ENCODE measurements around the gene CATSPERE.

Gene CATSPERE

GRCh38 chr1:244450597-244451538, 10.2 kb upstream of the CATSPERE start:
- Histone ChIP-seq H3K27me3 (ENCODE audit: insufficient read depth, low read length, poor library complexity) (no peaks in the 10 kb centered on the region), H4K8ac (ENCODE audit: low read depth, low read length) (no peak overlapping the region), H3K27ac (ENCODE audit: low read depth, low read length) (peak overlapping the region; percentile 97), H2BK5ac (ENCODE audit: low read length) (peak overlapping the region; percentile 75), H3K79me1 (ENCODE audit: low read length) (peaks cover 2% of the 10 kb centered on the region), H3K56ac (ENCODE audit: low read length) (peak overlapping the region; percentile 96), H4K5ac (ENCODE audit: low read length) (no peak overlapping the region), H2BK120ac (ENCODE audit: low read depth, low read length) (no peak overlapping the region), H3K23ac (ENCODE audit: low read length) (no peak overlapping the region), H2BK15ac (replicated peaks; ENCODE audit: low read depth) (no peak overlapping the region), H3K4ac (ENCODE audit: low read depth, low read length) (peak overlapping the region; percentile 82), H2AK5ac (ENCODE audit: low read length) (no peak overlapping the region), H3K18ac (ENCODE audit: low read length) (peak overlapping the region; percentile 92), H3K36me3 (ENCODE audit: control insufficient read depth, insufficient read depth, low read length) (no peaks in the 10 kb centered on the region), H3K9ac (ENCODE audit: low read length) (peak overlapping the region; percentile 94), H3K4me3 (ENCODE audit: low read length) (peak overlapping the region; percentile 89), H3K4me1 (ENCODE audit: control insufficient read depth, low read depth, low read length) (no peaks in the 10 kb centered on the region), H3K79me2 (ENCODE audit: control insufficient read depth, insufficient read depth, low read length) (peaks cover 35% of the 10 kb centered on the region), H3K4me2 (ENCODE audit: low read length) (peak overlapping the region; percentile 85)
- DNase-seq = peak; percentile 40
- no CpG with 5 or more reads among the region's 41 CpGs for WGBS (ENCODE audit: extremely low coverage, insufficient coverage, low lambda C conversion rate)

GRCh38 chr1:244451539-244451950, 9.5 kb upstream of the CATSPERE start, which contains the start of gene ADSS2:
Gene ADSS2 (minus strand): TSS chr1:244451909. CDS start chr1:244451817, 92 bp downstream.
- H3K79me2 ChIP-seq (ENCODE audit: control insufficient read depth, insufficient read depth, low read length) = peaks cover 32% of the 10 kb centered on the region
- H2AK5ac ChIP-seq (ENCODE audit: low read length) = no peak within 1 kb of the TSS
- peak within 1 kb of the TSS; percentile 82 for H3K4ac ChIP-seq (ENCODE audit: low read depth, low read length)
- no peak within 1 kb of the TSS for H4K5ac ChIP-seq (ENCODE audit: low read length)
- peak within 1 kb of the TSS; percentile 75 for H2BK5ac ChIP-seq (ENCODE audit: low read length)
- H3K79me1 ChIP-seq (ENCODE audit: low read length) = peaks cover 2% of the 10 kb centered on the region
- H3K56ac ChIP-seq (ENCODE audit: low read length) = peak within 1 kb of the TSS; percentile 96
- no peaks in the 10 kb centered on the region for H3K4me1 ChIP-seq (ENCODE audit: control insufficient read depth, low read depth, low read length)
- no peaks in the 10 kb centered on the region for H3K27me3 ChIP-seq (ENCODE audit: insufficient read depth, low read length, poor library complexity)
- peak within 1 kb of the TSS; percentile 89 for H3K4me3 ChIP-seq (ENCODE audit: low read length)
- no peak within 1 kb of the TSS for H2BK15ac ChIP-seq (replicated peaks; ENCODE audit: low read depth)
- peak within 1 kb of the TSS; percentile 92 for H3K18ac ChIP-seq (ENCODE audit: low read length)
- peak within 1 kb of the TSS; percentile 90 for H3K23ac ChIP-seq (ENCODE audit: low read length)
- no CpG with 5 or more reads among the region's 45 CpGs for WGBS (ENCODE audit: extremely low coverage, insufficient coverage, low lambda C conversion rate)
- DNase-seq = no peak
- no peaks in the 10 kb centered on the region for H3K36me3 ChIP-seq (ENCODE audit: control insufficient read depth, insufficient read depth, low read length)
- no peak within 1 kb of the TSS for H4K8ac ChIP-seq (ENCODE audit: low read depth, low read length)
- H3K4me2 ChIP-seq (ENCODE audit: low read length) = peak within 1 kb of the TSS; percentile 85
- peak within 1 kb of the TSS; percentile 97 for H3K27ac ChIP-seq (ENCODE audit: low read depth, low read length)
- peak within 1 kb of the TSS; percentile 94 for H3K9ac ChIP-seq (ENCODE audit: low read length)
- H2BK120ac ChIP-seq (ENCODE audit: low read depth, low read length) = no peak within 1 kb of the TSS

- H2BK15ac ChIP-seq (replicated peaks; ENCODE audit: low read depth) = no peak overlapping the region
- peak; percentile 100 for DNase-seq
- H3K4ac ChIP-seq (ENCODE audit: low read depth, low read length) = no peak overlapping the region
- H3K4me3 ChIP-seq (ENCODE audit: low read length) = no peak overlapping the region
- H2BK5ac ChIP-seq (ENCODE audit: low read length) = no peak overlapping the region
- peak overlapping the region; percentile 7 for H3K4me2 ChIP-seq (ENCODE audit: low read length)
- H3K79me1 ChIP-seq (ENCODE audit: low read length) = peaks cover 2% of the 10 kb centered on the region
- no peak overlapping the region for H3K18ac ChIP-seq (ENCODE audit: low read length)
- H2BK120ac ChIP-seq (ENCODE audit: low read depth, low read length) = no peak overlapping the region
- H3K79me2 ChIP-seq (ENCODE audit: control insufficient read depth, insufficient read depth, low read length) = peaks cover 29% of the 10 kb centered on the region
- H2AK5ac ChIP-seq (ENCODE audit: low read length) = no peak overlapping the region
- H3K27ac ChIP-seq (ENCODE audit: low read depth, low read length) = no peak overlapping the region
- no peak overlapping the region for H4K8ac ChIP-seq (ENCODE audit: low read depth, low read length)
- no peak overlapping the region for H3K23ac ChIP-seq (ENCODE audit: low read length)
- peak overlapping the region; percentile 36 for H3K9ac ChIP-seq (ENCODE audit: low read length)
- no CpG with 5 or more reads among the region's 47 CpGs for WGBS (ENCODE audit: extremely low coverage, insufficient coverage, low lambda C conversion rate)
- H3K27me3 ChIP-seq (ENCODE audit: insufficient read depth, low read length, poor library complexity) = no peaks in the 10 kb centered on the region
- H3K4me1 ChIP-seq (ENCODE audit: control insufficient read depth, low read depth, low read length) = no peaks in the 10 kb centered on the region
- H3K36me3 ChIP-seq (ENCODE audit: control insufficient read depth, insufficient read depth, low read length) = no peaks in the 10 kb centered on the region
- H4K5ac ChIP-seq (ENCODE audit: low read length) = no peak overlapping the region
- H3K56ac ChIP-seq (ENCODE audit: low read length) = no peak overlapping the region
Measured at GRCh38 chr1:244451951-244452795, 8.9 kb upstream of the CATSPERE start.

GRCh38 chr1:244454412-244454811, 6.7 kb upstream of the CATSPERE start:
- H3K79me1 ChIP-seq (ENCODE audit: low read length) = peaks cover 2% of the 10 kb centered on the region
- H3K36me3 ChIP-seq (ENCODE audit: control insufficient read depth, insufficient read depth, low read length) = no peaks in the 10 kb centered on the region
- no peak overlapping the region for H3K4me2 ChIP-seq (ENCODE audit: low read length)
- peak overlapping the region; percentile 30 for H3K18ac ChIP-seq (ENCODE audit: low read length)
- peak overlapping the region; percentile 82 for H4K5ac ChIP-seq (ENCODE audit: low read length)
- WGBS (ENCODE audit: extremely low coverage, insufficient coverage, low lambda C conversion rate) = no CpG with 5 or more reads among the region's 6 CpGs
- no peak overlapping the region for H2BK5ac ChIP-seq (ENCODE audit: low read length)
- no peak overlapping the region for H4K8ac ChIP-seq (ENCODE audit: low read depth, low read length)
- peak overlapping the region; percentile 54 for H2BK120ac ChIP-seq (ENCODE audit: low read depth, low read length)
- H3K27me3 ChIP-seq (ENCODE audit: insufficient read depth, low read length, poor library complexity) = no peaks in the 10 kb centered on the region
- peak overlapping the region; percentile 27 for H3K9ac ChIP-seq (ENCODE audit: low read length)
- H3K27ac ChIP-seq (ENCODE audit: low read depth, low read length) = no peak overlapping the region
- no peak for DNase-seq
- peaks cover 18% of the 10 kb centered on the region for H3K79me2 ChIP-seq (ENCODE audit: control insufficient read depth, insufficient read depth, low read length)
- H3K56ac ChIP-seq (ENCODE audit: low read length) = peak overlapping the region; percentile 37
- no peak overlapping the region for H3K23ac ChIP-seq (ENCODE audit: low read length)
- H3K4me1 ChIP-seq (ENCODE audit: control insufficient read depth, low read depth, low read length) = no peaks in the 10 kb centered on the region
- no peak overlapping the region for H3K4ac ChIP-seq (ENCODE audit: low read depth, low read length)
- H2AK5ac ChIP-seq (ENCODE audit: low read length) = no peak overlapping the region
- no peak overlapping the region for H3K4me3 ChIP-seq (ENCODE audit: low read length)
- H2BK15ac ChIP-seq (replicated peaks; ENCODE audit: low read depth) = no peak overlapping the region

GRCh38 chr1:244456586-244456985, 4.5 kb upstream of the CATSPERE start:
- Histone ChIP-seq H3K79me2 (ENCODE audit: control insufficient read depth, insufficient read depth, low read length) (no peaks in the 10 kb centered on the region), H2BK5ac (ENCODE audit: low read length) (no peak overlapping the region), H4K8ac (ENCODE audit: low read depth, low read length) (no peak overlapping the region), H3K4me3 (ENCODE audit: low read length) (no peak overlapping the region), H3K9ac (ENCODE audit: low read length) (no peak overlapping the region), H3K4me1 (ENCODE audit: control insufficient read depth, low read depth, low read length) (no peaks in the 10 kb centered on the region), H3K18ac (ENCODE audit: low read length) (no peak overlapping the region), H3K4me2 (ENCODE audit: low read length) (no peak overlapping the region), H2BK15ac (replicated peaks; ENCODE audit: low read depth) (no peak overlapping the region), H3K27ac (ENCODE audit: low read depth, low read length) (no peak overlapping the region), H3K79me1 (ENCODE audit: low read length) (no peaks in the 10 kb centered on the region), H3K36me3 (ENCODE audit: control insufficient read depth, insufficient read depth, low read length) (no peaks in the 10 kb centered on the region), H3K56ac (ENCODE audit: low read length) (no peak overlapping the region), H3K27me3 (ENCODE audit: insufficient read depth, low read length, poor library complexity) (no peaks in the 10 kb centered on the region), H3K4ac (ENCODE audit: low read depth, low read length) (no peak overlapping the region), H2AK5ac (ENCODE audit: low read length) (no peak overlapping the region), H2BK120ac (ENCODE audit: low read depth, low read length) (no peak overlapping the region), H3K23ac (ENCODE audit: low read length) (no peak overlapping the region), H4K5ac (ENCODE audit: low read length) (no peak overlapping the region)
- DNase-seq = no peak
- WGBS (ENCODE audit: extremely low coverage, insufficient coverage, low lambda C conversion rate) = no CpG with 5 or more reads among the region's 1 CpG

Data from mesendoderm (in vitro differentiated cells).